Measurements from ENCODE around the gene TXLNB. TPM values are rescaled to one million over a fixed set of nuclear protein-coding genes. Genes with fewer than 3 reads are reported as not detected.

Gene TXLNB
- polyA plus RNA-seq, 1 of the 3 experiments (the other 2 are of a cell fraction) = 0.12 TPM

DNA sequence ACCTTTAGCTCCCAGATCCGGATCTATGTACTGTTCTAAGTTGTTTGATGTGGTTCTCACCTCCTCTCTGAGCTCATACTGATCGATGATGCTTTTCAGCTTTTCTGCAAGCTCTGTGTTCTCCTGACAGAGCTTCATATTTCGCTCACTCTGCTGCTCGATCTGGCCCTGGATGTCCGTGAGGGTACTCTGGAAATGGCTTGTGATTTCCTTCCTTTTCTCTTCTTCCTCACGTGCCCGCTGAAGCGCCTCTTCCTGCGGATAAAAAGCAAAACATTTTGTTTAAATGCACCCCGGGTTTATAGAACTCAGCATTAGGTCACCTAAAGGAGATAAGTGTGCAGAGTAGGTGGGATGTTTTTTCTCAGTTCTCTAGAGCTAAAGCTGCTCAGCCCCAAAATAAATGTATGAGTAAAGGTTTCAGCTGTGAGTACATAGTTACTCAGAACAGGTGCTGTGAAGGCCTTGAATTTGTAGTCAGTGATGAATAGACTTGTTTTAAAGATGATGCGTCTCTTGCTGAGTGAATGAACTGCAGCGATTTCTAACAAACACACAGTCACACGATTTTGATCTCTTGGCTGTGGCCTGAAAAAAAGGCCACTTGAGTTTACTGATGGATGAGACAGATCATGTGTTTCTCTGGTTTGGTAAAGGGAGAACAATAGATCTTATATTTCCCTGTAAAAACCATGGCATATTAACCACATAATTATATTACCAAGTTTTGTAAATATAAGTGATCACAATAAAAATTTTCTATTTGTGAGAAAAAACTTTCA, 29.1 kb downstream of the TXLNB start:
- no peaks in the 10 kb centered on the region for H3K9me2 ChIP-seq
- no peak overlapping the region for H3K4me3 ChIP-seq (ENCODE audit: low read depth in 2 of 2, low read length in 1 of 2)
- no peaks in the 10 kb centered on the region for H3K36me3 ChIP-seq (replicated peaks in 1 of 2; ENCODE audit: control insufficient read depth in 1 of 2, insufficient read depth in 2 of 2, low read length in 1 of 2)
- H3K79me2 ChIP-seq (ENCODE audit: insufficient read depth) = no peaks in the 10 kb centered on the region
- ChIA-PET CTCF (interaction anchor here (1.3 kb wide), 1 partner anchor 671 kb away, joined by 3 read pairs; no protein-coding TSS in a partner anchor), POLR2A (no interaction called here)
- H4K20me1 ChIP-seq (ENCODE audit: insufficient read depth) = no peaks in the 10 kb centered on the region
- whole genome bisulfite sequencing (ENCODE audit: low lambda C conversion rate) = 9% methylated on average over 13 of the region's 13 CpGs
- no peaks in the 10 kb centered on the region for H3F3A ChIP-seq (replicated peaks; ENCODE audit: insufficient read depth)
- no peak overlapping the region for H3K4me2 ChIP-seq
- no peaks in the 10 kb centered on the region for H3K9me3 ChIP-seq
- H3K4me1 ChIP-seq (ENCODE audit: control insufficient read depth in 1 of 2, insufficient read depth in 2 of 2, low read depth in 1 of 2, low read length in 1 of 2) = no peaks in the 10 kb centered on the region
- no peak overlapping the region for H2AFZ ChIP-seq (ENCODE audit: low read depth)
- no peak overlapping the region for H3K9ac ChIP-seq
- DNase-seq = no peak
- no peak overlapping the region for H3K27ac ChIP-seq (ENCODE audit: low read depth in 2 of 2, low read length in 1 of 2)
- peaks cover 44% of the 10 kb centered on the region; the same call in 1 of the 2 replicates for H3K27me3 ChIP-seq (ENCODE audit: insufficient read depth)
- TF ChIP-seq ELF1 (IDR thresholded peaks at IDR 0.05) (no peak), JUND (IDR thresholded peaks at IDR 0.05) (no peak)
- TF ChIP-seq, protein P1, sequence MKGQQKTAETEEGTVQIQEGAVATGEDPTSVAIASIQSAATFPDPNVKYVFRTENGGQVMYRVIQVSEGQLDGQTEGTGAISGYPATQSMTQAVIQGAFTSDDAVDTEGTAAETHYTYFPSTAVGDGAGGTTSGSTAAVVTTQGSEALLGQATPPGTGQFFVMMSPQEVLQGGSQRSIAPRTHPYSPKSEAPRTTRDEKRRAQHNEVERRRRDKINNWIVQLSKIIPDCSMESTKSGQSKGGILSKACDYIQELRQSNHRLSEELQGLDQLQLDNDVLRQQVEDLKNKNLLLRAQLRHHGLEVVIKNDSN (IDR thresholded peaks at IDR 0.05; ENCODE audit: borderline replicate concordance, low read depth) = no peak

DNA sequence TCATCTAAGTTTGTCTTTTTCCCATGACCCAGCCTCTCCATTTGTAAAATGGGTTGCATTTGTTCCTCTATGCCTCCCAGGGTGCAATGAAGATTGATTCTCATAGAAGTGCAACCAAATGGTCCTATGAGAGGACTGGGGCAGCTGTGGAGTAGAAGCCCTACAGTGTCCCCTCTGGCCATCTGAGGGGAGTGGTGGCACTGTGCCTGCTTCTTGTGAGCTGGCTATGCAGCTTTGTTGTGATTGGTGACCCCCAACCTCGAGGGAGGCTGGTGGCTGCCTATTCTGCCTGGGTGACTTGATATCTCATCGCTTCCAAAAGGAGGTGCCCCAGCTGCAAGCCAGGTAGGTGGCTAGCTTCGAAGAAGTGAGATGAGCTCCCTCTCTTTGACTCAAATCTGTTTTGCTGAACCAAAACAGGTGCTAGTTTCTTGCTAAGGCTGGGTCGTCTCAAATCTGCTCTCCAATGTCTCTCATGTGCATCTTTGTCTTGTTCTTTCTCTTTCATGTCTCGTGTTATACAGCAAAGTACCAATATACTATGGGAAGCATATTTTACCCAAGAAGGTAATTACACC, 33.9 kb downstream of the TXLNB start:
- Histone ChIP-seq H3K27me3 (ENCODE audit: insufficient read depth) (peaks cover 38% of the 10 kb centered on the region; the same call in 1 of the 2 replicates), H3K4me3 (ENCODE audit: low read depth in 2 of 2, low read length in 1 of 2) (no peak overlapping the region), H2AFZ (ENCODE audit: low read depth) (no peak overlapping the region), H3K9me2 (no peaks in the 10 kb centered on the region), H3F3A (replicated peaks; ENCODE audit: insufficient read depth) (no peaks in the 10 kb centered on the region), H3K9me3 (no peaks in the 10 kb centered on the region), H3K79me2 (ENCODE audit: insufficient read depth) (no peaks in the 10 kb centered on the region), H3K9ac (no peak overlapping the region), H4K20me1 (ENCODE audit: insufficient read depth) (no peaks in the 10 kb centered on the region), H3K36me3 (replicated peaks in 1 of 2; ENCODE audit: control insufficient read depth in 1 of 2, insufficient read depth in 2 of 2, low read length in 1 of 2) (no peaks in the 10 kb centered on the region), H3K4me2 (no peak overlapping the region), H3K4me1 (ENCODE audit: control insufficient read depth in 1 of 2, insufficient read depth in 2 of 2, low read depth in 1 of 2, low read length in 1 of 2) (no peaks in the 10 kb centered on the region), H3K27ac (ENCODE audit: low read depth in 2 of 2, low read length in 1 of 2) (no peak overlapping the region)
- no peak for DNase-seq
- TF ChIP-seq JUND (IDR thresholded peaks at IDR 0.05) = no peak
- TF ChIP-seq, protein P2, sequence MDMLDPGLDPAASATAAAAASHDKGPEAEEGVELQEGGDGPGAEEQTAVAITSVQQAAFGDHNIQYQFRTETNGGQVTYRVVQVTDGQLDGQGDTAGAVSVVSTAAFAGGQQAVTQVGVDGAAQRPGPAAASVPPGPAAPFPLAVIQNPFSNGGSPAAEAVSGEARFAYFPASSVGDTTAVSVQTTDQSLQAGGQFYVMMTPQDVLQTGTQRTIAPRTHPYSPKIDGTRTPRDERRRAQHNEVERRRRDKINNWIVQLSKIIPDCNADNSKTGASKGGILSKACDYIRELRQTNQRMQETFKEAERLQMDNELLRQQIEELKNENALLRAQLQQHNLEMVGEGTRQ (IDR thresholded peaks at IDR 0.05; ENCODE audit: borderline replicate concordance, low read depth, low read length) = no peak
- TF ChIP-seq, protein P3, sequence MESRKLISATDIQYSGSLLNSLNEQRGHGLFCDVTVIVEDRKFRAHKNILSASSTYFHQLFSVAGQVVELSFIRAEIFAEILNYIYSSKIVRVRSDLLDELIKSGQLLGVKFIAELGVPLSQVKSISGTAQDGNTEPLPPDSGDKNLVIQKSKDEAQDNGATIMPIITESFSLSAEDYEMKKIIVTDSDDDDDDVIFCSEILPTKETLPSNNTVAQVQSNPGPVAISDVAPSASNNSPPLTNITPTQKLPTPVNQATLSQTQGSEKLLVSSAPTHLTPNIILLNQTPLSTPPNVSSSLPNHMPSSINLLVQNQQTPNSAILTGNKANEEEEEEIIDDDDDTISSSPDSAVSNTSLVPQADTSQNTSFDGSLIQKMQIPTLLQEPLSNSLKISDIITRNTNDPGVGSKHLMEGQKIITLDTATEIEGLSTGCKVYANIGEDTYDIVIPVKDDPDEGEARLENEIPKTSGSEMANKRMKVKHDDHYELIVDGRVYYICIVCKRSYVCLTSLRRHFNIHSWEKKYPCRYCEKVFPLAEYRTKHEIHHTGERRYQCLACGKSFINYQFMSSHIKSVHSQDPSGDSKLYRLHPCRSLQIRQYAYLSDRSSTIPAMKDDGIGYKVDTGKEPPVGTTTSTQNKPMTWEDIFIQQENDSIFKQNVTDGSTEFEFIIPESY (IDR thresholded peaks at IDR 0.05; ENCODE audit: borderline replicate concordance, low read depth) = no peak
- TF ChIP-seq, protein P4, sequence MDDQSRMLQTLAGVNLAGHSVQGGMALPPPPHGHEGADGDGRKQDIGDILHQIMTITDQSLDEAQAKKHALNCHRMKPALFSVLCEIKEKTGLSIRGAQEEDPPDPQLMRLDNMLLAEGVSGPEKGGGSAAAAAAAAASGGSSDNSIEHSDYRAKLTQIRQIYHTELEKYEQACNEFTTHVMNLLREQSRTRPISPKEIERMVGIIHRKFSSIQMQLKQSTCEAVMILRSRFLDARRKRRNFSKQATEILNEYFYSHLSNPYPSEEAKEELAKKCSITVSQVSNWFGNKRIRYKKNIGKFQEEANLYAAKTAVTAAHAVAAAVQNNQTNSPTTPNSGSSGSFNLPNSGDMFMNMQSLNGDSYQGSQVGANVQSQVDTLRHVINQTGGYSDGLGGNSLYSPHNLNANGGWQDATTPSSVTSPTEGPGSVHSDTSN (IDR thresholded peaks at IDR 0.05) = no peak
- CTCF ChIA-PET = no interaction called here
- 10% methylated on average over 4 of the region's 5 CpGs for WGBS (ENCODE audit: low lambda C conversion rate)
- POLR2A ChIA-PET = no interaction called here
